HepG2 (cell line): ENCODE results near the gene ANKZF1. TPM values are rescaled to one million over a fixed set of nuclear protein-coding genes. Genes with fewer than 3 reads are reported as not detected.
A peak's percentile ranks its signal among the peaks of the same experiment; 100 is the strongest.

ENCODE experiments used
- CAMTA2 ChIP-seq: sonication (generic); formaldehyde crosslinking; IDR thresholded peaks from 2 replicates; pipeline ENCODE4 v1.4.0; 2020; ENCODE audit warnings: mild to moderate bottlenecking, missing genetic modification reagents, borderline replicate concordance
- CBX2 ChIP-seq, 2 experiments: fragments of 200-600 bp in 1 of 2; sonication (generic); formaldehyde crosslinking in 1 of 2; IDR thresholded peaks; 2 replicates each; pipeline versions ENCODE4 v1.7.0 to v1.8.1; 2018 to 2022; ENCODE audit warnings: low read depth in 2 of 2, low read length in 1 of 2, mild to moderate bottlenecking in 1 of 2, missing genetic modification reagents in 1 of 2
- JUNB ChIP-seq: sonication (generic); formaldehyde crosslinking; IDR thresholded peaks from 2 replicates; pipeline ENCODE4 v1.8.0; 2022; ENCODE audit warnings: missing genetic modification reagents, mild to moderate bottlenecking, borderline replicate concordance
- MTA1 ChIP-seq: sonication (generic); formaldehyde crosslinking; IDR thresholded peaks from 2 replicates; pipeline ENCODE4 v1.4.0; 2020; ENCODE audit warnings: missing genetic modification reagents, mild to moderate bottlenecking, borderline replicate concordance
- MXD4 ChIP-seq: IDR thresholded peaks from 2 replicates; pipeline ENCODE4 v1.6.1; 2016; ENCODE audit warnings: mild to moderate bottlenecking, missing biosample characterization, missing genetic modification reagents
- NFKB2 ChIP-seq: sonication (generic); formaldehyde crosslinking; IDR thresholded peaks from 2 replicates; pipeline ENCODE4 v1.4.0; 2020; ENCODE audit warnings: missing genetic modification reagents, borderline replicate concordance
- PCBP1 ChIP-seq: fragments of 200-400 bp; formaldehyde crosslinking; IDR thresholded peaks from 2 replicates; pipeline ENCODE4 v1.6.1; 2017; ENCODE audit warnings: mild to moderate bottlenecking, low read depth, low read length, borderline replicate concordance
- PCBP2 ChIP-seq: fragments of 200-400 bp; formaldehyde crosslinking; optimal IDR thresholded peaks from 2 replicates; pipeline ENCODE3; 2018; ENCODE audit warnings: low read length, low read depth; ENCODE audit not compliant: poor library complexity, severe bottlenecking
- RAD51 ChIP-seq: fragments of 450-650 bp; IDR thresholded peaks from 2 replicates; pipeline ENCODE4 v1.6.1; 2016; ENCODE audit warnings: borderline replicate concordance
- REXO4 ChIP-seq: sonication (generic); formaldehyde crosslinking; IDR thresholded peaks from 2 replicates; pipeline ENCODE4 v1.8.0; 2022; ENCODE audit warnings: missing genetic modification reagents, mild to moderate bottlenecking, borderline replicate concordance
- SIX1 ChIP-seq: sonication (generic); formaldehyde crosslinking; IDR thresholded peaks from 2 replicates; pipeline ENCODE4 v1.4.0; 2020; ENCODE audit warnings: missing genetic modification reagents, borderline replicate concordance
- SMARCE1 ChIP-seq: fragments of 450-650 bp; IDR thresholded peaks from 2 replicates; pipeline ENCODE4 v1.6.1; 2017; ENCODE audit warnings: borderline replicate concordance
- SPEN ChIP-seq: sonication (generic); formaldehyde crosslinking; IDR thresholded peaks from 2 replicates; pipeline ENCODE4 v1.5.1; 2020; ENCODE audit warnings: low read depth, mild to moderate bottlenecking, missing genetic modification reagents
- ZFYVE20 ChIP-seq: sonication (generic); formaldehyde crosslinking; IDR thresholded peaks from 2 replicates; pipeline ENCODE4 v1.8.0; 2023; ENCODE audit warnings: low read depth, mild to moderate bottlenecking, moderate library complexity, missing genetic modification reagents, borderline replicate concordance
- ZNF143 ChIP-seq: sonication (generic); formaldehyde crosslinking; IDR thresholded peaks from 2 replicates; pipeline ENCODE4 v1.4.0; 2020; ENCODE audit warnings: missing genetic modification reagents
- ZNF234 ChIP-seq: sonication (generic); formaldehyde crosslinking; conservative IDR thresholded peaks from 2 replicates; pipeline ENCODE4 v1.5.1; 2020; ENCODE audit warnings: mild to moderate bottlenecking, missing genetic modification reagents
- ZNF260 ChIP-seq: sonication (generic); formaldehyde crosslinking; IDR thresholded peaks from 2 replicates; pipeline ENCODE4 v1.4.0; 2020; ENCODE audit warnings: missing genetic modification reagents, low read depth, mild to moderate bottlenecking, borderline replicate concordance
- ZNF337 ChIP-seq: sonication (generic); formaldehyde crosslinking; IDR thresholded peaks from 2 replicates; pipeline ENCODE4 v1.5.1; 2020; ENCODE audit warnings: missing genetic modification reagents, low read depth, mild to moderate bottlenecking, borderline replicate concordance
- ZNF382 ChIP-seq: sonication (generic); formaldehyde crosslinking; IDR thresholded peaks from 2 replicates; pipeline ENCODE4 v1.5.0; 2020; ENCODE audit warnings: missing genetic modification reagents, mild to moderate bottlenecking, borderline replicate concordance
- ZNF546 ChIP-seq: sonication (generic); formaldehyde crosslinking; conservative IDR thresholded peaks from 2 replicates; pipeline ENCODE4 v1.8.1; 2023; ENCODE audit warnings: mild to moderate bottlenecking, missing genetic modification reagents
- ZNF564 ChIP-seq: sonication (generic); formaldehyde crosslinking; IDR thresholded peaks from 2 replicates; pipeline ENCODE4 v1.8.1; 2023; ENCODE audit warnings: mild to moderate bottlenecking, missing genetic modification reagents
- ZNF713 ChIP-seq: sonication (generic); formaldehyde crosslinking; IDR thresholded peaks from 2 replicates; pipeline ENCODE4 v1.4.0; 2020; ENCODE audit warnings: mild to moderate bottlenecking, missing genetic modification reagents
- ZNF776 ChIP-seq: sonication (generic); formaldehyde crosslinking; IDR thresholded peaks from 2 replicates; pipeline ENCODE4 v1.4.0; 2020; ENCODE audit warnings: mild to moderate bottlenecking, missing genetic modification reagents
- ZNF839 ChIP-seq: sonication (generic); formaldehyde crosslinking; IDR thresholded peaks from 2 replicates; pipeline ENCODE4 v1.4.0; 2020; ENCODE audit warnings: missing genetic modification reagents, mild to moderate bottlenecking, borderline replicate concordance
- polyA plus RNA-seq, 8 experiments: library from polyadenylated mRNA; depleted of rRNA in 3 of 8; stranded (reverse) in 7 of 8; unstranded in 1 of 8; fragments of >200 nt; fragmentation: Illumina TruSeq in 4 of 8; extraction: Trizol in 4 of 8; gene quantifications; 2 replicates each; pipeline versions ENCODE4 v1.2.1 to v1.2.3, GENCODE V29; 2011 to 2016; ENCODE audit warnings: low read depth in 4 of 8, missing spikeins in 1 of 8, mixed read lengths in 1 of 8; ENCODE audit not compliant: insufficient read depth in 1 of 8
- total RNA-seq, 5 experiments: library from RNA; depleted of rRNA; stranded (reverse); fragments of >200 nt; fragmentation: Illumina TruSeq; extraction: Trizol; gene quantifications; 2 replicates each; pipeline ENCODE4 v1.2.3, GENCODE V29; 2016; ENCODE audit warnings: low read depth in 1 of 5
- TF ChIP-seq, protein P1 (sequence below): sonication (generic); formaldehyde crosslinking; IDR thresholded peaks from 2 replicates; pipeline ENCODE4 v1.8.0; 2022; ENCODE audit warnings: missing genetic modification reagents, mild to moderate bottlenecking, borderline replicate concordance
- TF ChIP-seq, protein P2 (sequence below): sonication (generic); formaldehyde crosslinking; IDR thresholded peaks from 2 replicates; pipeline ENCODE4 v1.5.1; 2020; ENCODE audit warnings: missing genetic modification reagents, mild to moderate bottlenecking, borderline replicate concordance

ANKZF1 gene
- total and polyA plus RNA-seq, 2 of the 13 experiments (the other 11 are each of a cell fraction or from before 2014, with no cell fraction given) = 25.3 to 128 TPM

GRCh38 chr2:219206328-219207133 lies 23.1 kb upstream of the ANKZF1 start, which contains the start of gene ZFAND2B (continued):
- TF ChIP-seq SMARCE1 (no peak), ZNF260 (CRISPR knock-in tag) (no peak), CAMTA2 (CRISPR knock-in tag) (no peak; the same call in 1 of the 2 replicates), ZNF564 (CRISPR knock-in tag) (no peak), PCBP1 (0 out of 2 replicates have a peak, but pooled peaks have one; percentile 23), ZFYVE20 (CRISPR knock-in tag) (no peak), SIX1 (CRISPR knock-in tag) (no peak), ZNF143 (CRISPR knock-in tag) (no peak), ZNF546 (CRISPR knock-in tag) (no peak), ZNF382 (CRISPR knock-in tag) (no peak), ZNF776 (CRISPR knock-in tag) (peak; percentile 73; the same call in 1 of the 2 replicates), RAD51 (no peak), ZNF337 (CRISPR knock-in tag) (no peak), ZNF713 (CRISPR knock-in tag) (peak; percentile 64; the same call in 1 of the 2 replicates), CBX2 (IDR thresholded peaks at IDR 0.05; ENCODE audit: low read depth, low read length) (no peak), CBX2 (CRISPR knock-in tag; IDR thresholded peaks at IDR 0.05; ENCODE audit: low read depth) (peak; percentile 54; the same call in 1 of the 2 replicates), JUNB (CRISPR knock-in tag) (no peak), MXD4 (CRISPR knock-in tag) (peak; percentile 62; the same call in 1 of the 2 replicates), PCBP2 (peak; percentile 38), ZNF839 (CRISPR knock-in tag) (no peak; the same call in 1 of the 2 replicates), SPEN (CRISPR knock-in tag) (peak; percentile 89), MTA1 (CRISPR knock-in tag) (no peak), ZNF234 (CRISPR knock-in tag) (no peak), REXO4 (CRISPR knock-in tag) (no peak), NFKB2 (CRISPR knock-in tag) (no peak; the same call in 1 of the 2 replicates)
- TF ChIP-seq, protein P1, sequence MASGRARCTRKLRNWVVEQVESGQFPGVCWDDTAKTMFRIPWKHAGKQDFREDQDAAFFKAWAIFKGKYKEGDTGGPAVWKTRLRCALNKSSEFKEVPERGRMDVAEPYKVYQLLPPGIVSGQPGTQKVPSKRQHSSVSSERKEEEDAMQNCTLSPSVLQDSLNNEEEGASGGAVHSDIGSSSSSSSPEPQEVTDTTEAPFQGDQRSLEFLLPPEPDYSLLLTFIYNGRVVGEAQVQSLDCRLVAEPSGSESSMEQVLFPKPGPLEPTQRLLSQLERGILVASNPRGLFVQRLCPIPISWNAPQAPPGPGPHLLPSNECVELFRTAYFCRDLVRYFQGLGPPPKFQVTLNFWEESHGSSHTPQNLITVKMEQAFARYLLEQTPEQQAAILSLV = peak; percentile 98
- TF ChIP-seq, protein P2, sequence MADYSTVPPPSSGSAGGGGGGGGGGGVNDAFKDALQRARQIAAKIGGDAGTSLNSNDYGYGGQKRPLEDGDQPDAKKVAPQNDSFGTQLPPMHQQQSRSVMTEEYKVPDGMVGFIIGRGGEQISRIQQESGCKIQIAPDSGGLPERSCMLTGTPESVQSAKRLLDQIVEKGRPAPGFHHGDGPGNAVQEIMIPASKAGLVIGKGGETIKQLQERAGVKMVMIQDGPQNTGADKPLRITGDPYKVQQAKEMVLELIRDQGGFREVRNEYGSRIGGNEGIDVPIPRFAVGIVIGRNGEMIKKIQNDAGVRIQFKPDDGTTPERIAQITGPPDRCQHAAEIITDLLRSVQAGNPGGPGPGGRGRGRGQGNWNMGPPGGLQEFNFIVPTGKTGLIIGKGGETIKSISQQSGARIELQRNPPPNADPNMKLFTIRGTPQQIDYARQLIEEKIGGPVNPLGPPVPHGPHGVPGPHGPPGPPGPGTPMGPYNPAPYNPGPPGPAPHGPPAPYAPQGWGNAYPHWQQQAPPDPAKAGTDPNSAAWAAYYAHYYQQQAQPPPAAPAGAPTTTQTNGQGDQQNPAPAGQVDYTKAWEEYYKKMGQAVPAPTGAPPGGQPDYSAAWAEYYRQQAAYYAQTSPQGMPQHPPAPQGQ (CRISPR knock-in tag) = no peak
